HEK293 (cell line): ENCODE measurements around the gene NADK.
"Not testable (repeated sequence)": the region's sequence is repeated elsewhere in the genome, so short reads cannot be mapped to it uniquely, and the experiment has no call there.

Experiments used
- CTCF ChIA-PET: fragments of 350-600 bp; formaldehyde crosslinking; extraction: SDS; loops from one replicate; lab custom pipeline; 2021; ENCODE audit warnings: antibody characterized with exemption; lab: Yijun Ruan, JAX
- POLR2A ChIA-PET: fragments of 300-600 bp; formaldehyde crosslinking; extraction: SDS; loops from one replicate; lab custom pipeline; 2020; ENCODE audit warnings: antibody characterized with exemption, inconsistent platforms; lab: Yijun Ruan, JAX
- H3K27ac ChIP-seq: fragments of 200-500 bp; sonication (Bioruptor generic); 2 replicates; pipeline ENCODE4 v1.5.1; 2014; ENCODE audit warnings: low read depth, low read length, control low read depth, inconsistent platforms; ENCODE audit errors: extremely low read depth
- H3K36me3 ChIP-seq, 2 experiments: fragments of 200-500 bp in 1 of 2; sonication (Bioruptor generic) in 1 of 2; 1 replicate in 1 of 2; 2 replicates in 1 of 2; pipeline ENCODE4 v1.5.1; 2014 to 2017; ENCODE audit warnings: inconsistent platforms in 2 of 2, low read length in 2 of 2; ENCODE audit not compliant: control insufficient read depth in 2 of 2, insufficient read depth in 1 of 2
- H3K4me1 ChIP-seq: fragments of 200-500 bp; sonication (Bioruptor generic); 2 replicates; pipeline ENCODE4 v1.5.1; 2014; ENCODE audit warnings: mild to moderate bottlenecking, low read length, inconsistent platforms; ENCODE audit not compliant: control insufficient read depth, insufficient read depth
- H3K4me3 ChIP-seq: 2 replicates; pipeline ENCODE4 v1.5.1; 2011; ENCODE audit warnings: low read depth, mild to moderate bottlenecking, control low read depth, low read length, moderate library complexity
- H3K9me3 ChIP-seq: fragments of 200-500 bp; sonication (Bioruptor generic); 2 replicates; pipeline ENCODE4 v1.5.1; 2014; ENCODE audit warnings: low read depth, low read length, inconsistent platforms; ENCODE audit not compliant: control insufficient read depth, insufficient read depth
- KLF1 ChIP-seq: fragments of 450-650 bp; formaldehyde crosslinking; IDR thresholded peaks from 2 replicates; pipeline ENCODE4 v1.5.1; 2016; ENCODE audit warnings: missing biosample characterization, missing genetic modification characterization
- KLF10 ChIP-seq: fragments of 450-650 bp; IDR thresholded peaks from 2 replicates; pipeline ENCODE4 v1.5.1; 2018; ENCODE audit warnings: missing biosample characterization, mild to moderate bottlenecking, missing genetic modification characterization
- KLF8 ChIP-seq: fragments of 450-650 bp; formaldehyde crosslinking; IDR thresholded peaks from 2 replicates; pipeline ENCODE4 v1.5.1; 2016; ENCODE audit warnings: missing biosample characterization, missing genetic modification characterization
- PRDM10 ChIP-seq: fragments of 450-650 bp; formaldehyde crosslinking; IDR thresholded peaks from 2 replicates; pipeline ENCODE4 v1.5.1; 2016; ENCODE audit warnings: missing biosample characterization, missing genetic modification characterization
- YY1 ChIP-seq: fragments of 450-650 bp; formaldehyde crosslinking; IDR thresholded peaks from 2 replicates; pipeline ENCODE4 v1.5.1; 2018; ENCODE audit warnings: missing biosample characterization, missing genetic modification characterization
- ZBTB26 ChIP-seq: fragments of 450-650 bp; formaldehyde crosslinking; optimal IDR thresholded peaks from 2 replicates; pipeline ENCODE3; 2016; ENCODE audit warnings: missing biosample characterization, mild to moderate bottlenecking, missing genetic modification characterization
- ZBTB44 ChIP-seq: fragments of 450-650 bp; IDR thresholded peaks from 2 replicates; pipeline ENCODE4 v1.5.1; 2018; ENCODE audit warnings: missing biosample characterization, mild to moderate bottlenecking, missing genetic modification characterization
- ZNF324 ChIP-seq: fragments of 450-650 bp; formaldehyde crosslinking; IDR thresholded peaks from 2 replicates; pipeline ENCODE4 v1.5.1; 2016; ENCODE audit warnings: missing biosample characterization, missing genetic modification characterization
- ZNF501 ChIP-seq: fragments of 450-650 bp; formaldehyde crosslinking; IDR thresholded peaks from 2 replicates; pipeline ENCODE4 v1.5.1; 2016; ENCODE audit warnings: missing biosample characterization, missing genetic modification characterization
- ZNF561 ChIP-seq: fragments of 450-650 bp; IDR thresholded peaks from 2 replicates; pipeline ENCODE4 v1.5.1; 2018; ENCODE audit warnings: missing biosample characterization, missing genetic modification characterization, borderline replicate concordance
- ZNF580 ChIP-seq: fragments of 450-650 bp; formaldehyde crosslinking; IDR thresholded peaks from 2 replicates; pipeline ENCODE4 v1.5.1; 2016; ENCODE audit warnings: missing biosample characterization, missing genetic modification characterization
- ZNF600 ChIP-seq: fragments of 450-650 bp; formaldehyde crosslinking; IDR thresholded peaks from 2 replicates; pipeline ENCODE4 v1.5.1; 2016; ENCODE audit warnings: missing biosample characterization, missing genetic modification characterization
- ZNF623 ChIP-seq: fragments of 450-650 bp; formaldehyde crosslinking; IDR thresholded peaks from 2 replicates; pipeline ENCODE4 v1.5.1; 2016; ENCODE audit warnings: missing biosample characterization, missing genetic modification characterization
- ZNF660 ChIP-seq: fragments of 450-650 bp; IDR thresholded peaks from 2 replicates; pipeline ENCODE4 v1.5.1; 2018; ENCODE audit warnings: missing biosample characterization, mild to moderate bottlenecking, missing genetic modification characterization

Gene NADK

GRCh38 chr1:1728308-1729005 lies 49.8 kb downstream of the NADK start:
- H3K4me1 ChIP-seq, H3K9me3 ChIP-seq, H3K4me3 ChIP-seq, POLR2A ChIA-PET, CTCF ChIA-PET, H3K27ac ChIP-seq: not testable (repeated sequence)
- peak; percentile 60 for TF ChIP-seq KLF1 (tag by site-specific recombination)
- peaks cover 17 to 22% of the 10 kb centered on the region in 2 experiments; a peak in 2 of 3 replicates for H3K36me3 ChIP-seq

- POLR2A ChIA-PET, H3K4me3 ChIP-seq: not testable (repeated sequence)
Observed at GRCh38 chr1:1727131-1727651, 51.1 kb downstream of the NADK start.

GRCh38 chr1:1726088-1726487 lies 52.2 kb downstream of the NADK start:
- H3K4me1 ChIP-seq, H3K4me3 ChIP-seq, CTCF ChIA-PET, H3K9me3 ChIP-seq, POLR2A ChIA-PET, H3K27ac ChIP-seq: not testable (repeated sequence)
- H3K36me3 ChIP-seq, result peaks cover 3 to 14% of the 10 kb centered on the region in 2 experiments; a peak in 2 of 3 replicates

More at GRCh38 chr1:1727131-1727651, 51.1 kb downstream of the NADK start:
- H3K27ac ChIP-seq, H3K4me1 ChIP-seq, H3K9me3 ChIP-seq, CTCF ChIA-PET: not testable (repeated sequence)
- peaks cover 12 to 13% of the 10 kb centered on the region in 2 experiments; a peak in 2 of 3 replicates for H3K36me3 ChIP-seq

GRCh38 chr1:1724035-1724864 lies 54.0 kb downstream of the NADK start, which contains the start of gene CDK11A:
Gene CDK11A, minus strand, starts transcription at chr1:1724357. Its CDS starts 1,539 bp downstream, at chr1:1722818.
- POLR2A ChIA-PET, result interaction anchor here (0.6 to 1.0 kb wide), 7 partner anchors 9 to 340 kb away, joined by 3 to 7 read pairs (median 3); no protein-coding TSS in a partner anchor
- CTCF ChIA-PET, H3K4me1 ChIP-seq, H3K9me3 ChIP-seq: not testable (repeated sequence)
- Histone ChIP-seq H3K27ac (peak within 1 kb of the TSS; percentile 48), H3K4me3 (peak within 1 kb of the TSS; percentile 53), H3K36me3 (peaks cover 19 to 24% of the 10 kb centered on the region in 2 experiments; a peak in 2 of 3 replicates)
- TF ChIP-seq PRDM10 (tag by site-specific recombination) (peak; percentile 44; the same call in 1 of the 2 replicates), ZNF501 (tag by site-specific recombination) (peak; percentile 81; the same call in 1 of the 2 replicates), ZNF580 (peak; percentile 92), ZNF324 (tag by site-specific recombination) (peak; percentile 41; the same call in 1 of the 2 replicates), ZBTB44 (tag by site-specific recombination) (peak; percentile 86), ZNF660 (0 out of 2 replicates have a peak, but pooled peaks have one; percentile 38), ZNF600 (tag by site-specific recombination) (peak; percentile 85), ZBTB26 (tag by site-specific recombination) (peak; percentile 83), YY1 (tag by site-specific recombination) (0 out of 2 replicates have a peak, but pooled peaks have one; percentile 29), ZNF561 (tag by site-specific recombination) (peak; percentile 91), KLF10 (tag by site-specific recombination) (peak; percentile 86), ZNF623 (tag by site-specific recombination) (0 out of 2 replicates have a peak, but pooled peaks have one; percentile 11), KLF8 (tag by site-specific recombination) (peak; percentile 61; the same call in 1 of the 2 replicates)
